ENCODE measurements around the gene NDUFA13. TPM values are rescaled to one million over a fixed set of nuclear protein-coding genes. Genes with fewer than 3 reads are reported as not detected.

The NDUFA13 gene
- total RNA-seq, 2 experiments from 2014 or later = 310 to 323 TPM

DNA sequence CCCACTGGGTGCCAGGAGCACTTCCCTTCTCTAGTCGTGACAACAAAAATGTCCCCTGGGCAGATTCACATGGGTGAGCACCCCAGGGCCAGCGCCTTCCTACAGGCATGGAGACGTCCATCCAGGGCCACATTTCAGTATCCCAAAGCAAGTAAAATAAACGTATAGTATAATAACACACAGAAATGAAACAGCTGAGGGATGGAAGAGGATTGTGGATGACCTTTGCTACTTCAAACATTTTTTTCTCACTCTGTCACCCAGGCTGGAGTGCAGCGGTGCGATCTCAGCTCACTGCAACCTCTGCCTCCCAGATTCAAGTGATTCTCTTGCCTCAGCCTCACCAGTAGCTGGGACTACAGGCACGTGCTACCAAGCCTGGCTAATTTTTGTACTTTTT is 50.3 kb downstream of the NDUFA13 start:
- peaks cover 38% of the 10 kb centered on the region for H3K36me3 Mint-ChIP-seq (ENCODE audit: low read depth)
- H3K4me3 Mint-ChIP-seq = no peak overlapping the region
- no peak for ATAC-seq
- H3K27me3 Mint-ChIP-seq = no peaks in the 10 kb centered on the region
- DNase-seq = no peak
- CTCF ChIA-PET = no interaction called here
- intact Hi-C loops (cut with DNase I, micrococcal nuclease) = no loop called here
- H3K9me3 Mint-ChIP-seq (ENCODE audit: low read depth) = no peaks in the 10 kb centered on the region
- H3K4me1 Mint-ChIP-seq = peaks cover 5% of the 10 kb centered on the region
- H3K27ac Mint-ChIP-seq = no peak overlapping the region
- POLR2A ChIA-PET = no interaction called here

DNA sequence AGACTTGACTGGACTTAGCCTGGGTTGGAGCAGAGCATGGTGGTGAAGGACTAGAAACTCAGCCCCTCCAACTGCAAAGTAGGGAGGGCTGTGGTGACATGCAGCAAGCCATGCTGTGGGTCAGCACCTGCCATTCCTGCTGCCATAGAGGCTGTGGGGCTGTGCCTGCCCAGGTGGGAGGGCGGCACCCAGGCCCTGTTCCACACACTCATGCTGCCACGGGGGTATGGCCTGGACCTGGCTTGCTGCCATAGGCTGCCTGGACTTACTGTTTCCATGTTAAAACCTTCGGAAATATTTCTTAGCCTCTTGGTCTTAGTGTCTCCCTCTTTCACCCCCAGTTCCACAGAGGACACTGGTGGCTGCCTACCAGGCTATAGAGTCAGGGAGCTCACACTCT is 51.4 kb downstream of the NDUFA13 start:
- DNase-seq (no peak), ATAC-seq (no peak)
- no peak overlapping the region for H3K4me3 Mint-ChIP-seq
- H3K4me1 Mint-ChIP-seq = peaks cover 5% of the 10 kb centered on the region
- H3K9me3 Mint-ChIP-seq (ENCODE audit: low read depth) = no peaks in the 10 kb centered on the region
- ChIA-PET CTCF (interaction anchor here (0.6 to 1.5 kb wide), 3 partner anchors 35 to 76 kb away, joined by 3 read pairs; partner anchors contain the start of gene GMIP), POLR2A (no interaction called here)
- H3K36me3 Mint-ChIP-seq (ENCODE audit: low read depth) = peaks cover 38% of the 10 kb centered on the region
- intact Hi-C loops (cut with DNase I, micrococcal nuclease) = no loop called here
- peak overlapping the region; percentile 51 for H3K27ac Mint-ChIP-seq
- no peaks in the 10 kb centered on the region for H3K27me3 Mint-ChIP-seq

DNA sequence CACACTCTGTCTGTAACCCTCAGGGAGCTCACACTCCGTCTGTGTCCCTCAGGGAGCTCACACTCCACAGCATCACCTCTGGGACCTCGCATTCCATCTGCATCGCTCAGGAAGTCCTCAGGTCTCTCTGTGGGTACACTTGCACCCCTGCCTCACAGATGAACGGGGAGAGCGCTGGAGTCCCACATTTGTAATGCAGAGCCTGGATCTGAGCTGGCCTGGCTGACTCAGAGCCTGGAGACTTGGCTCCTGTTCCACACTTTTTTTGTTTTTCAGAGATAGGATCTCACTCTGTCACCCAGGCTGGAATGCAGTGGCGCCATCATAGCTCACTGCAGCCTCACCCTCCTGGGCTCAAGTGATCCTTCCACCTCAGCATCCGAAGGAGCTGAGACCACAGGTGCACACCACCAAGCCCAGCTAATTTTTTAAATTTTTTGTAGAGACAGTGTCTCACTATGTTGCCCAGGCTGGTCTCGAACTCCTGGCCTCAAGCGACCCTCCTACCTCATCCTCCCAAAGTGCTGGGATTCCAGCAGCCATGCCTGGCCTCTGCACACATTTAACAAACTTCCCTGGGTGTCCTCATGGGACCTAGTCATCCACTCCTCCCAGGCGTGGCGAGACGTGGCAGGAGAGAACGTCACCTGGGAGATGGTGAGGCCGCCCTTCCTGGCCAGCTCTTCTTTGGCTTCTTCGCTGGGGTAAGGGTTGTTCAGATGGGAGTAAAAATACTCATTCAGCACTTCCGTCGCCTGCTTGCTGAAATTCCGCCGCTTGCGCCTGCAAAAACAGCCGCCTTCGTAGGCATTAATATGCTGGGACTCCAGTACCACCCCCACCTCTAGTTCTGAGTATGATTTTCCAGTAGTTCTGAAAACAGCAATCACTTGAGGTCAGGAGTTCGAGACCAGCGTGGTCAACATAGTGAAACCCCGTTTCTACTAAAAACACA is 53.1 kb downstream of the NDUFA13 start:
- intact Hi-C loops (cut with DNase I, micrococcal nuclease) = no loop called here
- no peaks in the 10 kb centered on the region for H3K9me3 Mint-ChIP-seq (ENCODE audit: low read depth)

DNA sequence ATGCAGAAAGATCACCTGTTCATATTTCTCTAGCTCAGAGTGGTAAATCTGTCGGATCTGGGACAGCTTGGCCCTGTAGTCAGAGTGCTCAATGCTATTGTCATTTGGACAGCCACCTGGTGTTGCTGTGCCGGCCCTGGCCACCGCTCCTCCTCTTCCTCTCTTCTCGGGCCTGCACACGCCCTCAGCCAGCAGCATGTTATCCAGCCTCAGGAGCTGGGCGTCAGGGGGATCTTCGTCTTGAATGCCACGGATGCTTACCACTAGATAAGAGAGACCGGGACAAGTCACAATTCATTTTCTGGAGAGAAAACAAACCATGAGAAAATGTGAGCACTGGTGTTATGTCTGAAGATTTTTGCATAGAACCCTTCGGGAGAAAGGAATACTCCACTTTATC is 54.5 kb downstream of the NDUFA13 start:
- Mint-ChIP-seq H3K36me3 (ENCODE audit: low read depth) (peaks cover 26% of the 10 kb centered on the region), H3K9me3 (ENCODE audit: low read depth) (no peaks in the 10 kb centered on the region), H3K4me1 (peaks cover 5% of the 10 kb centered on the region), H3K4me3 (no peak overlapping the region), H3K27me3 (no peaks in the 10 kb centered on the region), H3K27ac (no peak overlapping the region)
- ATAC-seq = no peak
- ChIA-PET CTCF (interaction anchor here (0.9 to 1.6 kb wide), 2 partner anchors 16 to 20 kb away, joined by 4 to 5 read pairs; no protein-coding TSS in a partner anchor), POLR2A (no interaction called here)
- intact Hi-C loops (cut with DNase I, micrococcal nuclease) = no loop called here
- no peak for DNase-seq

More for the DNA sequence above, 53.1 kb downstream of the NDUFA13 start:
- peak overlapping the region; percentile 73 for H3K27ac Mint-ChIP-seq
- no peak overlapping the region for H3K4me3 Mint-ChIP-seq
- DNase-seq = peak; percentile 39
- peaks cover 5% of the 10 kb centered on the region for H3K4me1 Mint-ChIP-seq
- CTCF ChIA-PET = interaction anchor here (0.8 to 1.5 kb wide), 3 partner anchors 15 to 75 kb away, joined by 3 to 4 read pairs (median 3); partner anchors contain the start of gene GMIP
- ATAC-seq = no peak
- no peaks in the 10 kb centered on the region for H3K27me3 Mint-ChIP-seq
- peaks cover 38% of the 10 kb centered on the region for H3K36me3 Mint-ChIP-seq (ENCODE audit: low read depth)
- POLR2A ChIA-PET = interaction anchor here (0.6 kb wide), 2 partner anchors 8 to 207 kb away, joined by 3 to 5 read pairs; no protein-coding TSS in a partner anchor

DNA sequence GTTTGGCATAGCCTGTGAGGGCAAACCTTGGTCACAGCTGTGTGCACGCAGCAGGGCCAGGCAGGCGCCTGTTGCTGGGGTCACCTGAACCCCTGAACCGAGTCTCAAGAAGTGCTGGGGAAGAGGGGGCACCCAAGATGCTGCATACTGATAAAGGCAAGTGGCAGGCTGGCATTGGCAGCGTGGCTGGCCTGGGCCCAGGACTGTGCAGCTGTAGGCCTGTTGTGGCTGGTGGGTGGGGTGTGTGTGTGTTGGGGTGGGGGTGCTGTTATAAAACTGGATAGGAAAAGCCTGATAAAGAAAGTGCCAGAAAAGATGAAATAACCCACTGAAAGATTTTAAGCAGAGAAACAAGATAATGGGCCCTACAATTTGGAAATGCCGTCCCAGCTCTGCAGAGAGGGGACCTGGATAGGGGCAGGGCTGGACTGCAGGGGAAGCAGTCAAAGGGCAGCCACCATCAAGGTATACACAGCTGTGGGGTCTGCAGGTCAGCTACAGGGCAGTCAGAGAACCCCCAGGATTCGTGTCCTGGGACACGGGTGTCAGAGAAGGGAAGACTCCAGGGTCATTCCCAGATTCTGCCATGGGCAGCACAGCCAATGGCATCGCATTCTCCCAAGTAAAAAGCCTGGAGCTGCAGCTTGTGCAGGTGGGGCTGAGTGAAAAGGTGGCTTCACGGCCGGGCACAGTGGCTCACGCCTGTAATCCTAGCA is 55.2 kb downstream of the NDUFA13 start:
- ChIA-PET POLR2A (no interaction called here), CTCF (interaction anchor here (0.7 to 1.6 kb wide), 3 partner anchors 10 to 20 kb away, joined by 3 to 5 read pairs (median 4); no protein-coding TSS in a partner anchor)
- Mint-ChIP-seq H3K27me3 (no peaks in the 10 kb centered on the region), H3K4me3 (no peak overlapping the region), H3K4me1 (peaks cover 5% of the 10 kb centered on the region), H3K36me3 (ENCODE audit: low read depth) (peaks cover 25% of the 10 kb centered on the region), H3K27ac (no peak overlapping the region), H3K9me3 (ENCODE audit: low read depth) (no peaks in the 10 kb centered on the region)
- ATAC-seq (no peak), DNase-seq (no peak)
- intact Hi-C loops (cut with DNase I, micrococcal nuclease) = no loop called here

DNA sequence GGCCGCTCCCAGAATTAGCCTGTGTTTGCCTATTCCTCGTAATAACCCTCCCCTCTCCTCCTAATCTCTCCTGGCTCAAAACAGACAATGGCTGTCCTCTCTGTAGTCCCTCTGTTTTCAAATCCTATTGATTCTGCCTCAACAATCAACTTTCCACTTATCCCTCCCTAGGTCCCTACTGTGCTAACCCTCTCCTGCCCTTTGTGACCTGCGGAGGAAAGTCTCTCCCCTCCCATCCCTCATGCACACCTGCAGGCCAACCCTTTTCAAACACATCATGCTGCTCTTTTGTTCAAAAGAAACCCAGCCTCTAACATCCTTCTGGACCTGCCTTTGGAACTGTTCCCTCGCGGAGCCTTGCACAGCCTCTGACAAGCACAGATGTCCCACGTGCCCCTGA is 59.4 kb downstream of the NDUFA13 start:
- ChIA-PET CTCF (interaction anchor here (1.9 kb wide), 1 partner anchor 21 kb away, joined by 13 read pairs; no protein-coding TSS in a partner anchor), POLR2A (no interaction called here)
- Mint-ChIP-seq H3K36me3 (ENCODE audit: low read depth) (peaks cover 4% of the 10 kb centered on the region), H3K4me3 (no peak overlapping the region), H3K27me3 (no peaks in the 10 kb centered on the region), H3K27ac (no peak overlapping the region), H3K9me3 (ENCODE audit: low read depth) (no peaks in the 10 kb centered on the region), H3K4me1 (peaks cover 2% of the 10 kb centered on the region)
- intact Hi-C loops (cut with DNase I, micrococcal nuclease) = no loop called here
- DNase-seq (no peak), ATAC-seq (no peak)

Other genes with a start within 250 kb of the NDUFA13 start
- not detected for gene TM6SF2, start 242.9 kb upstream of the NDUFA13 start, total RNA-seq
- gene SUGP1, start 195.7 kb upstream of the NDUFA13 start, total RNA-seq = 10 to 100 TPM; 49.4 to 62.0 TPM
- 10 to 100 TPM; 33.3 to 45.7 TPM for gene MAU2, start 195.4 kb upstream of the NDUFA13 start, total RNA-seq
- 100 to 1,000 TPM; 123 to 139 TPM for gene GATAD2A, start 110.5 kb upstream of the NDUFA13 start, total RNA-seq
- gene TSSK6, start 677 bp upstream of the NDUFA13 start, total RNA-seq = 1 to 10 TPM; 3.8 to 4.4 TPM
- gene YJEFN3, start 12.7 kb downstream of the NDUFA13 start, total RNA-seq = 10 to 100 TPM; 10.7 to 11.4 TPM
- under 1 TPM; 0.19 to 0.27 TPM for gene CILP2, start 22.0 kb downstream of the NDUFA13 start, total RNA-seq
- 10 to 100 TPM; 19.4 to 21.2 TPM for gene PBX4, start 102.5 kb downstream of the NDUFA13 start, total RNA-seq
- gene LPAR2, start 112.0 kb downstream of the NDUFA13 start, total RNA-seq = 10 to 100 TPM; 21.6 to 33.2 TPM
- gene GMIP, start 127.4 kb downstream of the NDUFA13 start, total RNA-seq = 10 to 100 TPM; 54.9 to 56.6 TPM
- gene ATP13A1, start 147.5 kb downstream of the NDUFA13 start, total RNA-seq = 10 to 100 TPM; 61.8 to 71.2 TPM
- gene ZNF101, start 152.6 kb downstream of the NDUFA13 start, total RNA-seq = 10 to 100 TPM; 63.9 to 70.8 TPM
- 1 to 10 TPM; 9.2 TPM for gene ZNF14, start 216.9 kb downstream of the NDUFA13 start, total RNA-seq

All from activated CD4-positive, alpha-beta T cell treated with anti-CD3 and anti-CD28 coated beads for 36 hours (primary cell).